Neuronal stem cell (in vitro differentiated cells): ENCODE data around the gene HSPA12B.

Experiments used
- DNase-seq: peaks from one replicate; pipeline ENCODE4 v3.0.0-alpha.2; 2013; ENCODE audit warnings: low spot score
- H2AFZ ChIP-seq: one replicate; pipeline ENCODE4 v1.6.1; 2013; ENCODE audit warnings: mild to moderate bottlenecking, low read length, inconsistent platforms
- H2AK5ac ChIP-seq: 2 replicates; pipeline ENCODE4 v1.6.1; 2013; ENCODE audit warnings: low read depth, mild to moderate bottlenecking, inconsistent platforms, low read length, moderate library complexity, mixed read lengths
- H2BK120ac ChIP-seq: 2 replicates; pipeline ENCODE4 v1.6.1; 2013; ENCODE audit warnings: low read depth, mild to moderate bottlenecking, inconsistent platforms, low read length, moderate library complexity, mixed read lengths
- H2BK12ac ChIP-seq: one replicate; pipeline ENCODE4 v1.6.1; 2013; ENCODE audit warnings: low read length, inconsistent platforms
- H2BK15ac ChIP-seq: 2 replicates; pipeline ENCODE4 v1.6.1; 2013; ENCODE audit warnings: mild to moderate bottlenecking, low read length, inconsistent platforms, mixed read lengths
- H2BK5ac ChIP-seq: one replicate; pipeline ENCODE4 v1.6.1; 2013; ENCODE audit warnings: inconsistent platforms, mild to moderate bottlenecking, low read length, moderate library complexity
- H3K14ac ChIP-seq: one replicate; pipeline ENCODE4 v1.6.1; 2013; ENCODE audit warnings: low read length, inconsistent platforms
- H3K18ac ChIP-seq: 2 replicates; pipeline ENCODE4 v1.6.1; 2013; ENCODE audit warnings: low read length, inconsistent platforms
- H3K23ac ChIP-seq: 2 replicates; pipeline ENCODE4 v1.6.1; 2013; ENCODE audit warnings: low read depth, mild to moderate bottlenecking, mixed read lengths, low read length, inconsistent platforms; ENCODE audit not compliant: poor library complexity
- H3K27ac ChIP-seq: replicated peaks from 3 replicates; pipeline ENCODE4 v1.5.1; 2013; ENCODE audit warnings: low read length, inconsistent platforms
- H3K27me3 ChIP-seq, 3 experiments: 2 replicates each; pipeline ENCODE4 v1.6.1; 2013; ENCODE audit warnings: low read length in 3 of 3, mild to moderate bottlenecking in 2 of 3, inconsistent platforms in 1 of 3, low read depth in 1 of 3, mixed read lengths in 1 of 3, moderate library complexity in 1 of 3; ENCODE audit not compliant: control insufficient read depth in 3 of 3, insufficient read depth in 3 of 3
- H3K36me3 ChIP-seq, 2 donors: replicated peaks in 1 of 2; 2 replicates each; pipeline ENCODE4 v1.6.1; 2013; ENCODE audit warnings: low read length in 2 of 2; ENCODE audit not compliant: control insufficient read depth in 2 of 2, insufficient read depth in 2 of 2
- H3K4ac ChIP-seq: 2 replicates; pipeline ENCODE4 v1.6.1; 2013; ENCODE audit warnings: inconsistent platforms, mild to moderate bottlenecking, low read length, moderate library complexity
- H3K4me1 ChIP-seq, 2 donors: 1 replicate in 1 of 2; 2 replicates in 1 of 2; pipeline ENCODE4 v1.6.1; 2013; ENCODE audit warnings: low read length in 2 of 2, low read depth in 1 of 2; ENCODE audit not compliant: control insufficient read depth in 2 of 2, insufficient read depth in 1 of 2
- H3K4me2 ChIP-seq: one replicate; pipeline ENCODE4 v1.6.1; 2013; ENCODE audit warnings: mild to moderate bottlenecking, low read length, inconsistent platforms; ENCODE audit not compliant: insufficient read depth, poor library complexity, severe bottlenecking
- H3K4me3 ChIP-seq, 2 donors: 2 replicates each; pipeline ENCODE4 v1.5.1; 2013; ENCODE audit warnings: low read length in 2 of 2, mild to moderate bottlenecking in 2 of 2, inconsistent platforms in 1 of 2, moderate library complexity in 1 of 2
- H3K79me1 ChIP-seq: one replicate; pipeline ENCODE4 v1.6.1; 2013; ENCODE audit warnings: low read depth, mild to moderate bottlenecking, inconsistent platforms, low read length, moderate library complexity
- H3K9ac ChIP-seq: one replicate; pipeline ENCODE4 v1.6.1; 2013; ENCODE audit warnings: mild to moderate bottlenecking, low read depth, low read length, inconsistent platforms; ENCODE audit not compliant: poor library complexity
- H3K9me3 ChIP-seq, 2 donors: replicated peaks in 1 of 2; 2 replicates each; pipeline versions ENCODE3 to v1.6.1; 2013; ENCODE audit warnings: low read length in 2 of 2, mild to moderate bottlenecking in 2 of 2, inconsistent platforms in 1 of 2, low read depth in 1 of 2, mixed read lengths in 1 of 2, moderate library complexity in 1 of 2; ENCODE audit not compliant: control insufficient read depth in 2 of 2, insufficient read depth in 1 of 2
- H4K8ac ChIP-seq: one replicate; pipeline ENCODE4 v1.6.1; 2013; ENCODE audit warnings: low read depth, mild to moderate bottlenecking, inconsistent platforms, low read length, moderate library complexity
- H4K91ac ChIP-seq: one replicate; pipeline ENCODE4 v1.6.1; 2013; ENCODE audit warnings: low read length, low read depth, mild to moderate bottlenecking, inconsistent platforms; ENCODE audit not compliant: poor library complexity
- WGBS, 2 donors: extraction: QIAGEN DNeasy Blood & Tissue Kit; methylation state at CpG; one replicate each; pipeline ENCODE4 v1.1.7; 2013; ENCODE audit warnings: missing lambda C conversion rate in 2 of 2, mixed read lengths in 1 of 2; ENCODE audit not compliant: insufficient read length in 2 of 2, insufficient replicate concordance in 1 of 2; ENCODE audit errors: extremely low coverage in 2 of 2; 5-methylcytosine and 5-hydroxymethylcytosine counted together

HSPA12B gene

DNA sequence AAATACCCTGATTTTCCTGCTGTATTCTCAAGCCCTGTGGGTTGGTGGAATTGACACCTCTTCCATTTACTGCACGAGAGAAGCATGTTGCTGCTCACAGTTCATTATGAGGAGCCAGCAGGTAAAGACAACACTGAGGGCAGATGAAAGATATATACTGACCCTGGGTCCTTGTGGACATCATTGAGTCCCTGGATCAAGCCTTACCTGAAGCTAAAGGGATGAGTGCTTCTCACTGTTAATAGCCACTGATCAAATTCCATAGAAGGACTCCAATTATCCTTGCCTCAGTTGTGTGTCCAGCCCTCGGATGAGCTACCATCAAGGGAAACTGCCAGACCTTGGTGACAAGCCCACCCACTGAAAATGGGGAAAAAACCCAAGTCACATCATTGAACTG is 12.4 kb upstream of the HSPA12B start:
- H2AK5ac ChIP-seq = no peak overlapping the region
- H2BK12ac ChIP-seq = no peak overlapping the region
- H3K4me1 ChIP-seq = no peaks in the 10 kb centered on the region
- no peaks in the 10 kb centered on the region for H3K27me3 ChIP-seq
- no peak overlapping the region for H3K18ac ChIP-seq
- H3K4ac ChIP-seq = no peak overlapping the region
- H3K14ac ChIP-seq = no peak overlapping the region
- no peak overlapping the region for H2BK15ac ChIP-seq
- H3K23ac ChIP-seq = no peak overlapping the region
- no peak overlapping the region for H2AFZ ChIP-seq
- H3K79me1 ChIP-seq = no peaks in the 10 kb centered on the region
- H3K9ac ChIP-seq = no peak overlapping the region
- no peak for DNase-seq
- H3K4me3 ChIP-seq = no peak overlapping the region
- no CpG with 5 or more reads among the region's 2 CpGs for WGBS, 2 donors
- H2BK120ac ChIP-seq = no peak overlapping the region
- H3K4me2 ChIP-seq = no peak overlapping the region
- H4K91ac ChIP-seq = no peak overlapping the region
- H3K9me3 ChIP-seq = peaks cover 0 to 1% of the 10 kb centered on the region in 2 donors
- no peak overlapping the region for H3K27ac ChIP-seq
- H2BK5ac ChIP-seq = no peak overlapping the region
- no peaks in the 10 kb centered on the region for H3K36me3 ChIP-seq
- no peak overlapping the region for H4K8ac ChIP-seq

DNA sequence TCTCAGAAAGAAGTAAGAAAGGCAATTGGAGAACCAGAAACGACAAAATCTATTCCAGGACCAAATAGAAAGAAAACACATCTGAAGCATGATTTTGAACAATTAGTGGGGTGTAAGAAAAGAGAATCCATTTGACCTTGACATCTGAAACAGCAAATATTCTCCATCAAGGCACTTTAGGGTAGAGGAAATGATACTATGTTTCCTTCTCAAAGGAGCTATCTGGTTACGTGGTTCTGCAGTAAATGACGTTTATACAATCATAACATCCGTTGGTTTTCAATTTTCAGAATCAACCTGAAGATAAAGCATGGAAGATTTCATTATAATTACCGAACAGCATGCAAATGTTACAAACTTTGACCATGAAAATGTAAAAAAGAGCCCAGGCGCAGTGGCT is 11.9 kb upstream of the HSPA12B start:
- Histone ChIP-seq H4K8ac (no peak overlapping the region), H3K27me3 (no peaks in the 10 kb centered on the region), H3K9ac (no peak overlapping the region), H2BK5ac (no peak overlapping the region), H2AK5ac (no peak overlapping the region), H3K79me1 (no peaks in the 10 kb centered on the region), H3K36me3 (no peaks in the 10 kb centered on the region), H2BK12ac (no peak overlapping the region), H3K4me3 (no peak overlapping the region), H3K23ac (no peak overlapping the region), H3K14ac (no peak overlapping the region), H2AFZ (no peak overlapping the region), H2BK120ac (no peak overlapping the region), H3K4me2 (no peak overlapping the region), H3K9me3 (peaks cover 0 to 1% of the 10 kb centered on the region in 2 donors), H3K18ac (no peak overlapping the region), H2BK15ac (no peak overlapping the region), H3K4me1 (no peaks in the 10 kb centered on the region), H3K4ac (no peak overlapping the region), H3K27ac (no peak overlapping the region), H4K91ac (no peak overlapping the region)
- DNase-seq = no peak
- WGBS, 2 donors = no CpG with 5 or more reads among the region's 6 CpGs

DNA sequence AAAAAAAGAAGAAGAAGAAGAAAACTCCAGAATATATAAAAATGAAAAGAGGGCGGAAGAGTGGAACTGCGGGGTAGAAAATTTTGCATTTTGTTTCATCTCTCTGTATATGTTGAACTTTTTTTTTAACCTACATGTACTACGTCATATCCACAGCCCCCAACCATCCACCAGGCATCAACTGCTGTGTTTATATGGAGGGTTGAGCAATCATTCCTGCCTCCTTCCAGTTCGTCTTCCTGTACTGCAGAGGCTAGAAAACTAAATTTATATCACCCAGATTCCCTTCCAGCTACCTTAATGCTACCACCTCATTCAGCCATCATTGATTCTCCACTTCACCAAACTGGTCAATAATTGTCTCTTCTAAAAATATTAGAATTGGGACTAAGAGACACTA is 10.6 kb upstream of the HSPA12B start:
- H2AFZ ChIP-seq = no peak overlapping the region
- no peak overlapping the region for H3K18ac ChIP-seq
- H3K36me3 ChIP-seq = no peaks in the 10 kb centered on the region
- no peak overlapping the region for H4K91ac ChIP-seq
- H3K9me3 ChIP-seq = peaks cover 0 to 1% of the 10 kb centered on the region in 2 donors
- no peaks in the 10 kb centered on the region for H3K4me1 ChIP-seq
- no peak overlapping the region for H3K27ac ChIP-seq
- no peak overlapping the region for H2BK120ac ChIP-seq
- H2BK12ac ChIP-seq = no peak overlapping the region
- no peak for DNase-seq
- H2BK15ac ChIP-seq = no peak overlapping the region
- no peak overlapping the region for H2BK5ac ChIP-seq
- H3K9ac ChIP-seq = no peak overlapping the region
- H3K4me3 ChIP-seq = no peak overlapping the region
- no peak overlapping the region for H4K8ac ChIP-seq
- WGBS, 2 donors = no CpG with 5 or more reads among the region's 4 CpGs
- no peak overlapping the region for H3K14ac ChIP-seq
- H3K27me3 ChIP-seq = peaks cover 0 to under 1% (median 0%) of the 10 kb centered on the region in 3 experiments
- no peak overlapping the region for H3K4ac ChIP-seq
- no peak overlapping the region for H3K23ac ChIP-seq
- H3K79me1 ChIP-seq = no peaks in the 10 kb centered on the region
- H2AK5ac ChIP-seq = no peak overlapping the region
- H3K4me2 ChIP-seq = no peak overlapping the region

- Histone ChIP-seq H2BK5ac (no peak overlapping the region), H3K4ac (no peak overlapping the region), H3K27me3 (peaks cover 0 to 9% (median 2%) of the 10 kb centered on the region in 3 experiments), H3K9me3 (peaks cover 0 to 1% of the 10 kb centered on the region in 2 donors), H3K4me2 (no peak overlapping the region), H2BK120ac (no peak overlapping the region), H3K4me1 (peaks cover 0 to 5% of the 10 kb centered on the region in 2 donors), H3K18ac (no peak overlapping the region), H3K9ac (no peak overlapping the region), H4K8ac (no peak overlapping the region), H2AFZ (no peak overlapping the region), H3K27ac (no peak overlapping the region), H3K36me3 (no peaks in the 10 kb centered on the region), H3K79me1 (no peaks in the 10 kb centered on the region), H2AK5ac (no peak overlapping the region), H3K23ac (no peak overlapping the region), H2BK15ac (no peak overlapping the region), H3K4me3 (no peak overlapping the region), H3K14ac (no peak overlapping the region), H4K91ac (no peak overlapping the region), H2BK12ac (no peak overlapping the region)
- no peak for DNase-seq
- WGBS, 2 donors = no CpG with 5 or more reads among the region's 8 CpGs
Measured at GRCh38 chr20:3723284-3723683, 9.2 kb upstream of the HSPA12B start.
